ENCODE measurements around the gene CCL17. TPM values are rescaled to one million over a fixed set of nuclear protein-coding genes. Genes with fewer than 3 reads are reported as not detected.

The CCL17 gene
- polyA plus RNA-seq, 1 experiment: not detected

- CTCF ChIA-PET: interaction anchor here (1.2 to 1.3 kb wide), 4 partner anchors 16 to 74 kb away, joined by 4 to 13 read pairs (median 4); partner anchors contain the start of gene POLR2C
- POLR2A ChIA-PET: interaction anchor here (1.0 to 2.2 kb wide), 8 partner anchors 11 to 289 kb away, joined by 3 to 15 read pairs (median 4); partner anchors contain the start of genes KATNB1, POLR2C, PSME3IP1 and RSPRY1
- no peak for DNase-seq (ENCODE audit: low read depth, low spot score)
- peak overlapping the region; percentile 65 for H3K27ac ChIP-seq (ENCODE audit: low read depth, low read length)
- no peaks in the 10 kb centered on the region for H3K27me3 ChIP-seq (ENCODE audit: control insufficient read depth, insufficient read depth, low read length)
- TF ChIP-seq CTCF (IDR thresholded peaks at IDR 0.05; ENCODE audit: low read depth, low read length): no peak
- peak overlapping the region; percentile 92 for H3K4me3 ChIP-seq (ENCODE audit: low read depth, low read length)
- no peaks in the 10 kb centered on the region; the same call in 1 of the 2 replicates for H3K9me3 ChIP-seq (ENCODE audit: control insufficient read depth, insufficient read depth, low read length)
These were observed 42.1 kb downstream of the CCL17 start for GRCh38 chr16:57446531-57447185.

- POLR2A ChIA-PET: interaction anchor here (1.0 to 2.2 kb wide), 8 partner anchors 10 to 288 kb away, joined by 3 to 15 read pairs (median 4); partner anchors contain the start of genes KATNB1, POLR2C, PSME3IP1 and RSPRY1
- CTCF ChIA-PET: interaction anchor here (0.7 to 1.3 kb wide), 5 partner anchors 15 to 126 kb away, joined by 3 to 13 read pairs (median 4); partner anchors contain the start of gene POLR2C
- no peaks in the 10 kb centered on the region; the same call in 1 of the 2 replicates for H3K9me3 ChIP-seq (ENCODE audit: control insufficient read depth, insufficient read depth, low read length)
- no peak for TF ChIP-seq CTCF (IDR thresholded peaks at IDR 0.05; ENCODE audit: low read depth, low read length)
- H3K4me3 ChIP-seq (ENCODE audit: low read depth, low read length): peak within 1 kb of the TSS; percentile 92
- peak; percentile 77 for DNase-seq (ENCODE audit: low read depth, low spot score)
- H3K27ac ChIP-seq (ENCODE audit: low read depth, low read length): peak within 1 kb of the TSS; percentile 65
- no peaks in the 10 kb centered on the region for H3K27me3 ChIP-seq (ENCODE audit: control insufficient read depth, insufficient read depth, low read length)
These were observed 42.8 kb downstream of the CCL17 start, which contains the start of the genes CIAPIN1 and COQ9 for GRCh38 chr16:57447186-57447962. CIAPIN1 (minus strand) TSS chr16:57447385; CDS start chr16:57440928, 6,457 bp downstream. COQ9 (plus strand) TSS chr16:57447479; CDS start chr16:57447506, 27 bp downstream.

GRCh38 chr16:57452021-57452420 is 47.5 kb downstream of the CCL17 start:
- Histone ChIP-seq H3K27me3 (ENCODE audit: control insufficient read depth, insufficient read depth, low read length) (no peaks in the 10 kb centered on the region), H3K4me3 (ENCODE audit: low read depth, low read length) (no peak overlapping the region), H3K27ac (ENCODE audit: low read depth, low read length) (no peak overlapping the region), H3K9me3 (ENCODE audit: control insufficient read depth, insufficient read depth, low read length) (no peaks in the 10 kb centered on the region; the same call in 1 of the 2 replicates)
- POLR2A ChIA-PET: no interaction called here
- no peak for DNase-seq (ENCODE audit: low read depth, low spot score)
- TF ChIP-seq CTCF (IDR thresholded peaks at IDR 0.05; ENCODE audit: low read depth, low read length): no peak
- CTCF ChIA-PET: interaction anchor here (0.9 to 1.1 kb wide), 2 partner anchors 10 to 33 kb away, joined by 3 to 16 read pairs; partner anchors contain the start of gene POLR2C

GRCh38 chr16:57462209-57462977 is 57.8 kb downstream of the CCL17 start, which contains the start of gene POLR2C:
POLR2C (plus strand) TSS chr16:57462679; CDS start chr16:57462725, 46 bp downstream.
- CTCF ChIA-PET: interaction anchor here (0.6 to 3.3 kb wide), 36 partner anchors 8 to 280 kb away, joined by 3 to 16 read pairs (median 4); partner anchors contain the start of genes CIAPIN1, COQ9 and DOK4
- TF ChIP-seq CTCF (IDR thresholded peaks at IDR 0.05; ENCODE audit: low read depth, low read length): peak; percentile 84
- peak within 1 kb of the TSS; percentile 31 for H3K27ac ChIP-seq (ENCODE audit: low read depth, low read length)

More at GRCh38 chr16:57462209-57462977, 57.8 kb downstream of the CCL17 start, which contains the start of gene POLR2C:
- POLR2A ChIA-PET: interaction anchor here (0.8 to 1.8 kb wide), 3 partner anchors 9 to 57 kb away, joined by 3 to 15 read pairs (median 3); partner anchors contain the start of genes CIAPIN1 and COQ9
- Histone ChIP-seq H3K27me3 (ENCODE audit: control insufficient read depth, insufficient read depth, low read length) (no peaks in the 10 kb centered on the region), H3K9me3 (ENCODE audit: control insufficient read depth, insufficient read depth, low read length) (no peaks in the 10 kb centered on the region), H3K4me3 (ENCODE audit: low read depth, low read length) (peak within 1 kb of the TSS; percentile 89)
- DNase-seq (ENCODE audit: low read depth, low spot score): peak; percentile 51

Measured in AG04450 (cell line).